GM12873 (cell line): ENCODE data around the gene DYNC1H1.

Source experiments
- CTCF ChIP-seq: IDR thresholded peaks from 2 replicates; pipeline ENCODE4 v1.5.1; 2012; ENCODE audit warnings: low read depth, mild to moderate bottlenecking, moderate library complexity, low read length, control low read depth; ENCODE audit not compliant: insufficient read depth; ENCODE audit errors: missing control alignments

The DYNC1H1 gene

GRCh38 chr14:101932673-101933072 lies 31.7 kb upstream of the DYNC1H1 start:
- no peak for TF ChIP-seq CTCF

- TF ChIP-seq CTCF, result no peak
Observed at GRCh38 chr14:101933209-101933608, 31.2 kb upstream of the DYNC1H1 start.

GRCh38 chr14:101934601-101935150 lies 29.7 kb upstream of the DYNC1H1 start:
- no peak for TF ChIP-seq CTCF

- TF ChIP-seq CTCF, result no peak
Observed at GRCh38 chr14:101937926-101938767, 26.2 kb upstream of the DYNC1H1 start.

- TF ChIP-seq CTCF, result no peak
Observed at GRCh38 chr14:101939646-101940170, 24.7 kb upstream of the DYNC1H1 start.

- no peak for TF ChIP-seq CTCF
Observed at GRCh38 chr14:101944451-101944850, 19.9 kb upstream of the DYNC1H1 start.

- no peak for TF ChIP-seq CTCF
Observed at GRCh38 chr14:101945171-101945570, 19.2 kb upstream of the DYNC1H1 start.
